GM23338 (cell line): ENCODE results near the gene RAB1B.

ENCODE experiments used
- CREB1 ChIP-seq: fragments of 250-450 bp; sonication (Bioruptor Pico); IDR thresholded peaks from 2 replicates; pipeline ENCODE4 v1.5.0; 2020; ENCODE audit warnings: low read depth, mild to moderate bottlenecking, moderate library complexity
- CTCF ChIP-seq, 2 experiments: fragments of 200-600 bp in 1 of 2; sonication (generic) in 1 of 2; conservative IDR thresholded peaks; 2 replicates each; pipeline versions ENCODE4 v1.5.1 to v1.6.1; 2016 to 2017; ENCODE audit warnings: antibody characterized with exemption in 2 of 2, low read depth in 2 of 2, mild to moderate bottlenecking in 2 of 2, moderate library complexity in 1 of 2
- ETS1 ChIP-seq: IDR thresholded peaks from 2 replicates; pipeline ENCODE4 v1.6.1; 2016; ENCODE audit warnings: antibody characterized with exemption
- EZH2 ChIP-seq: fragments of 200-600 bp; sonication (generic); IDR thresholded peaks from one replicate; pipeline ENCODE4 v1.8.0; 2017; ENCODE audit warnings: antibody characterized with exemption, mild to moderate bottlenecking, low read depth; ENCODE audit not compliant: unreplicated experiment
- EZH2phosphoT487 ChIP-seq: fragments of 200-600 bp; sonication (generic); IDR thresholded peaks from one replicate; pipeline ENCODE4 v1.8.1; 2018; ENCODE audit warnings: antibody characterized with exemption; ENCODE audit not compliant: unreplicated experiment
- JUNB ChIP-seq: IDR thresholded peaks from one replicate; pipeline ENCODE4 v1.6.1; 2016; ENCODE audit warnings: antibody characterized with exemption; ENCODE audit not compliant: unreplicated experiment
- POLR2AphosphoS5 ChIP-seq: IDR thresholded peaks from 2 replicates; pipeline ENCODE4 v1.6.1; 2016; ENCODE audit warnings: antibody characterized with exemption, low read depth
- REST ChIP-seq: IDR thresholded peaks from one replicate; pipeline ENCODE4 v1.6.1; 2018; ENCODE audit warnings: antibody characterized with exemption; ENCODE audit not compliant: unreplicated experiment
- ZNF114 ChIP-seq: fragments of 250-450 bp; sonication (Bioruptor Pico); IDR thresholded peaks from 2 replicates; pipeline ENCODE4 v1.5.0; 2020; ENCODE audit warnings: mild to moderate bottlenecking, moderate library complexity
- ZNF331 ChIP-seq: fragments of 250-450 bp; sonication (Bioruptor Pico); IDR thresholded peaks from 2 replicates; pipeline ENCODE4 v1.5.0; 2020; ENCODE audit warnings: low read depth, mild to moderate bottlenecking, moderate library complexity

- TF ChIP-seq REST, result no peak
- no peak for TF ChIP-seq EZH2phosphoT487
- TF ChIP-seq CTCF (conservative IDR thresholded peaks at IDR 0.05; ENCODE audit: low read depth in 2 of 2), result no peak
- TF ChIP-seq POLR2AphosphoS5, result no peak
- no peak for TF ChIP-seq EZH2
- no peak for TF ChIP-seq CREB1 (CRISPR knock-in tag)
- TF ChIP-seq ZNF114, result no peak
- no peak for TF ChIP-seq JUNB
- no peak for TF ChIP-seq ETS1
- no peak for TF ChIP-seq ZNF331 (CRISPR knock-in tag)
Measured at GRCh38 chr11:66287889-66288670, 19.6 kb downstream of the RAB1B start.
